Naive thymus-derived CD4-positive, alpha-beta T cell (primary cell): ENCODE data around the gene SLC1A1. TPM values are rescaled to one million over a fixed set of nuclear protein-coding genes. Genes with fewer than 3 reads are reported as not detected.

Source experiments
- ATAC-seq: fragments of 150-1000 bp; cut with Tn5 transposase; 2 replicates; pipeline ENCODE4 v1.10.0; 2021; ENCODE audit warnings: mild to moderate bottlenecking, moderate library complexity
- CTCF ChIA-PET: fragments of 350-600 bp; sonication (Branson Sonifier 250); formaldehyde crosslinking; loops from one replicate; lab custom pipeline; 2021; ENCODE audit warnings: antibody characterized with exemption; lab: Charles Lee
- POLR2A ChIA-PET: fragments of 350-600 bp; sonication (Branson Sonifier 250); formaldehyde crosslinking; loops from one replicate; lab custom pipeline; 2021; ENCODE audit warnings: antibody characterized with exemption, inconsistent platforms; lab: Charles Lee
- DNase-seq, 9 donors: peaks; one replicate each; pipeline versions ENCODE4 v3.0.0 to v3.0.0-alpha.2; 2020 to 2022; ENCODE audit warnings: mixed read lengths in 1 of 9
- H3K27ac ChIP-seq: one replicate; pipeline ENCODE4 v1.7.0; 2013; ENCODE audit warnings: mild to moderate bottlenecking, low read depth, low read length, moderate library complexity
- H3K27me3 ChIP-seq, 2 donors: one replicate each; pipeline ENCODE4 v1.7.0; 2013; ENCODE audit warnings: low read length in 2 of 2, mild to moderate bottlenecking in 2 of 2, moderate library complexity in 2 of 2; ENCODE audit not compliant: control insufficient read depth in 2 of 2, insufficient read depth in 2 of 2
- H3K36me3 ChIP-seq, 3 experiments: 1 replicate in 2 of 3; 2 replicates in 1 of 3; pipeline ENCODE4 v1.7.0; 2013; ENCODE audit warnings: low read length in 3 of 3, mild to moderate bottlenecking in 3 of 3, moderate library complexity in 1 of 3; ENCODE audit not compliant: insufficient read depth in 3 of 3, control insufficient read depth in 2 of 3
- H3K4me1 ChIP-seq, 2 donors: one replicate each; pipeline ENCODE4 v1.7.0; 2013; ENCODE audit warnings: low read length in 2 of 2, mild to moderate bottlenecking in 2 of 2, moderate library complexity in 1 of 2; ENCODE audit not compliant: control insufficient read depth in 2 of 2, insufficient read depth in 2 of 2
- H3K4me3 ChIP-seq: 2 replicates; pipeline ENCODE4 v1.7.0; 2013; ENCODE audit warnings: mild to moderate bottlenecking, low read length
- H3K9me3 ChIP-seq, 3 experiments: 1 replicate in 2 of 3; 2 replicates in 1 of 3; pipeline ENCODE4 v1.7.0; 2013; ENCODE audit warnings: low read length in 3 of 3; ENCODE audit not compliant: control insufficient read depth in 2 of 3
- H3K27ac Mint-ChIP-seq, 9 donors: one replicate each; pipeline ENCODE4 v1.8.0; 2020 to 2022; ENCODE audit warnings: mixed read lengths in 9 of 9, mild to moderate bottlenecking in 8 of 9, moderate library complexity in 5 of 9, inconsistent platforms in 2 of 9
- H3K27me3 Mint-ChIP-seq, 5 donors: one replicate each; pipeline ENCODE4 v1.8.0; 2021 to 2022; ENCODE audit warnings: mixed read lengths in 5 of 5, mild to moderate bottlenecking in 1 of 5
- H3K36me3 Mint-ChIP-seq, 5 donors: one replicate each; pipeline ENCODE4 v1.8.0; 2020 to 2022; ENCODE audit warnings: mixed read lengths in 5 of 5, mild to moderate bottlenecking in 3 of 5, inconsistent platforms in 1 of 5
- H3K4me1 Mint-ChIP-seq, 7 donors: one replicate each; pipeline ENCODE4 v1.8.0; 2020 to 2022; ENCODE audit warnings: mixed read lengths in 7 of 7, mild to moderate bottlenecking in 3 of 7, inconsistent platforms in 1 of 7
- H3K4me3 Mint-ChIP-seq, 10 donors: one replicate each; pipeline ENCODE4 v1.8.0; 2020 to 2022; ENCODE audit warnings: mild to moderate bottlenecking in 10 of 10, mixed read lengths in 10 of 10, moderate library complexity in 6 of 10, inconsistent platforms in 2 of 10
- H3K9me3 Mint-ChIP-seq, 11 donors: one replicate each; pipeline ENCODE4 v1.8.0; 2020 to 2022; ENCODE audit warnings: mixed read lengths in 11 of 11, mild to moderate bottlenecking in 4 of 11, inconsistent platforms in 1 of 11, moderate library complexity in 1 of 11
- intact Hi-C, 2 donors: fragments of 100-400 bp; cut with micrococcal nuclease; formaldehyde crosslinking; loops; one replicate each; pipeline ENCODE4 v1.15.1; 2023
- polyA plus RNA-seq, 2 donors: library from polyadenylated mRNA; unstranded; fragments of 300-500 nt; fragmentation: Illumina TruSeq; gene quantifications; one replicate each; pipeline ENCODE4 v1.2.3, GENCODE V29; 2021
- total RNA-seq, 6 experiments: library from RNA in 5 of 6; stranded (reverse) in 5 of 6; gene quantifications; 1 replicate in 5 of 6; 2 replicates in 1 of 6; pipeline ENCODE4 v1.2.3 and lab custom pipeline; 2021 to 2026

The SLC1A1 gene
- total and polyA plus RNA-seq, 7 experiments from 2014 or later: 0.12 TPM; not detected in 6

DNA sequence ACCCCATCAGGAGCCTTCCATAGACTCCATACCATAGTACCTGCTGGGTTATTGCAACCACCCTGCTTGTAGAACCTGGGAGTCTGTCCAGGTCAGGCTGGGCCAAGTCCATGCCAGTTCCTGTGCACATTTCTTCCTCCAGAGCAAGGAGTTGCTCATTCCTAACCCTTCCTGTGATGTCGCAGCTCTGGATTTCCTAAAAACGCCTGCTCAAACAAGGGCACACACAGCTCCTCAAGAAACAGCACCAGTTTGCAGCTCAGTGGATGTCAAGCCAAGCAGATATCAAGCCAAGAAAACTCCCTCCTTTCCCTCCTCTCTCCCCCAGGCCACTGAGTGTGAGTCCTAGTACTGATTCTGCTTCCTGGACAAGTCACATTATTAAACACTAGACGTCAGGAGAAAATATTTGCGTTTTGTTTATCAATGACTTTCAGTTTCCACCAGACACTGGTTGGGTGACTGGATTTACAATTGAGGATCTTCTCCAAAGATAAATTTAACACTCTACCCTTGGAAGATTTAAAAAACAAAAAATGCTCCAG, 59.6 kb downstream of the SLC1A1 start:
- intact Hi-C loops: loop anchor here in 1 of 2 donors (2.0 to 5.0 kb wide), 2 partner anchors 47 to 58 kb away; partner anchors contain the start of gene SLC1A1
- H3K27ac ChIP-seq: no peak overlapping the region
- DNase-seq (no peak), ATAC-seq (no peak)
- Mint-ChIP-seq H3K27ac (peak overlapping the region in 6 of 9 donors; percentile 8 to 83 (median 65)), H3K4me3 (peak overlapping the region in 1 of 10 donors; percentile 16), H3K9me3 (peaks cover 0 to 3% (median 0%) of the 10 kb centered on the region in 11 donors), H3K4me1 (peaks cover 23 to 93% (median 74%) of the 10 kb centered on the region in 7 donors), H3K27me3 (no peaks in the 10 kb centered on the region), H3K36me3 (no peaks in the 10 kb centered on the region)
- no peaks in the 10 kb centered on the region for H3K27me3 ChIP-seq
- peaks cover 0 to 41% of the 10 kb centered on the region in 2 donors for H3K4me1 ChIP-seq
- CTCF ChIA-PET: no interaction called here
- no peaks in the 10 kb centered on the region for H3K36me3 ChIP-seq
- no peak overlapping the region for H3K4me3 ChIP-seq
- POLR2A ChIA-PET: interaction anchor here (0.8 to 1.9 kb wide), 3 partner anchors 9 to 51 kb away, joined by 3 to 9 read pairs (median 4); no protein-coding TSS in a partner anchor
- no peaks in the 10 kb centered on the region for H3K9me3 ChIP-seq

DNA sequence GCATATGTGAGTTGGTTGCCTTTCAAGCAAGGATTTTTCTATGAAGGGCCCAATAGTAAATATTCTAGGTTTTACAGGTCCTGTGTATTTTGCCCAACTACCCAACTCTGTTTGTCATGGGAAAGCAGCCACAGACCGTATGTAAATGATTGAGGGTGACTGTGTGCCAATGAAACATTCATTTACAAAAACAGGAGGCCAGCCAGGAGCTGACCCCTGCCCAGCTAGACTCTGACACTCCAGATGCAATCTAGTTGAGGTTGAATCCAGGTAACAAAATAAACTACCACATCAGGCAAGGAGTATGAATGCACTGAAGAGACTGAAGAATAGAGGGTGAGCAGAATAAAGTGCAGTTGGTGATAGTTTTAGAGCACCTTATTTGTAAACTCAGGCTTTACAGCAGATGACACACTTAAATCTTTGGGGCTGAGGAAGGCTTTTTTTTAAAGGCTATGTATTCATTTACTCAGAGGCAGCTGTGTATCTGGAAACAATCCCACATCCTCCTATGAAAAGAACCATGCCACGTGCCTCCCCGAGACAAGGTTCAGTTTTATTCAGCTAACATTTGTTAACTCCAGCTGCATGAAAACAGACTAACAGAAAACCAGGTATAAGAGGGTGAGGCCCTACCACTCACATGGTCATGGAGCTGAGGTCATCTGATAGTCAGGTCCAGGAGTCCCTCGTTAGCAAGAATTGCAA, 60.7 kb downstream of the SLC1A1 start:
- DNase-seq: peak in 7 of 9 donors; percentile 16 to 77 (median 64)
- no peaks in the 10 kb centered on the region for H3K36me3 ChIP-seq
- peaks cover 0 to 50% of the 10 kb centered on the region in 2 donors for H3K4me1 ChIP-seq
- Mint-ChIP-seq H3K4me1 (peaks cover 23 to 93% (median 79%) of the 10 kb centered on the region in 7 donors), H3K9me3 (no peaks in the 10 kb centered on the region), H3K27me3 (no peaks in the 10 kb centered on the region), H3K27ac (peak overlapping the region; percentile 1 to 90 (median 73)), H3K4me3 (peak overlapping the region in 5 of 10 donors; percentile 4 to 56 (median 40)), H3K36me3 (no peaks in the 10 kb centered on the region)
- ChIA-PET POLR2A (interaction anchor here (1.0 to 1.9 kb wide), 6 partner anchors 8 to 190 kb away, joined by 3 to 9 read pairs (median 4); partner anchors contain the start of gene AK3), CTCF (interaction anchor here (0.9 kb wide), 1 partner anchor 111 kb away, joined by 3 read pairs; the partner anchor contains the start of gene PLPP6)
- H3K9me3 ChIP-seq: no peaks in the 10 kb centered on the region
- ATAC-seq: peak; percentile 67
- no peak overlapping the region for H3K27ac ChIP-seq
- intact Hi-C loops: loop anchor here in 1 of 2 donors (1.0 to 5.0 kb wide), 4 partner anchors 9 to 59 kb away; partner anchors contain the start of gene SLC1A1
- no peak overlapping the region for H3K4me3 ChIP-seq
- no peaks in the 10 kb centered on the region for H3K27me3 ChIP-seq

DNA sequence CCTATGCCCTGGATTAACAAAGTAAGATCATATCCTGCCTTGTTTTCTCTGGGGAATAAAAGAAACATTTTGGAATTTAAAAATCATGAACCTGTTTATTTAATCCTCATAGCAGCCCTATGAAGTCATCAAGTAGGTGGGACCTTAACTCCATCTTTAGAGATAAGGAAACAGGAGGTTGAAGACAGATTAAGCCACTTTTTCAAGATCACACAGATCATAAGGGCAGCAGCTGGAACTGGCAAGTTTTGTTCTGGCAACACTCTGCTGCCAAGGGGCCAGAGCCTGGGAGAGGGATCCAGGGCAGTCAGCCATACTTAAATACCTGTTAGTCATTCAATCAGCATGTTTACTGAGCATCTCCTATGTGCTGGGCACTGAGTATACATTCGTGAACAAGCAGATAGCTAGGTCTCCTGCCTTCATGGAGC, 63.7 kb downstream of the SLC1A1 start:
- POLR2A ChIA-PET: interaction anchor here (1.4 to 1.7 kb wide), 3 partner anchors 20 to 111 kb away, joined by 4 to 6 read pairs (median 4); no protein-coding TSS in a partner anchor
- CTCF ChIA-PET: no interaction called here
- H3K4me1 Mint-ChIP-seq: peaks cover 15 to 75% (median 55%) of the 10 kb centered on the region in 7 donors

DNA sequence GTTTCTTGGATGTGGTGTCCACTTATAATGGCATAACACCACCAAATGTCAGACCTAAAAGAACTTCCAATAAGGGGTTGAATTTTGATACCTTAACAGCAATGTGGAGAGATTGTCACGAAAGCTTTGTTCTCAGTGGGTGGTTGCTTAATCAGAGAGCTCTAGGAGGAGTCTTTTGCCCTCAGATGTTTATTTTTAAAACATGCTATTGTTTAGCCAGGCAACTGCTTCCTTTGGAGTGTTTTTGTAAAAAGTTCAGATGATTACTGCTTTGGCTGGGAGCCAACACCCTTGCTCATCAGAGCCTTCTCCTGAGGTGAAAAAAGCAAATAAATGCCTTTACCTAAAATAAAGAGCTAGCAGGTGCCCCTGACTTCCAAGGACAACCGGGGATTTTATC, 65.0 kb downstream of the SLC1A1 start:
- Histone ChIP-seq H3K4me1 (peaks cover 0 to 33% of the 10 kb centered on the region in 2 donors), H3K36me3 (no peaks in the 10 kb centered on the region), H3K27ac (no peak overlapping the region), H3K9me3 (no peaks in the 10 kb centered on the region), H3K4me3 (no peak overlapping the region), H3K27me3 (no peaks in the 10 kb centered on the region)
- H3K4me3 Mint-ChIP-seq: peak overlapping the region in 4 of 10 donors; percentile 0 to 53 (median 11)
- DNase-seq (peak in 7 of 9 donors; percentile 45 to 87 (median 68)), ATAC-seq (peak; percentile 76)
- peaks cover 15 to 63% (median 44%) of the 10 kb centered on the region in 7 donors for H3K4me1 Mint-ChIP-seq
- H3K27ac Mint-ChIP-seq: peak overlapping the region in 7 of 9 donors; percentile 0 to 94 (median 43)
- no peaks in the 10 kb centered on the region for H3K36me3 Mint-ChIP-seq
- no peaks in the 10 kb centered on the region for H3K27me3 Mint-ChIP-seq
- peaks cover 0 to 1% (median 0%) of the 10 kb centered on the region in 11 donors for H3K9me3 Mint-ChIP-seq
- intact Hi-C loops: no loop called here
- ChIA-PET CTCF (interaction anchor here (0.8 kb wide), 1 partner anchor 40 kb away, joined by 3 read pairs; no protein-coding TSS in a partner anchor), POLR2A (interaction anchor here (1.3 to 1.7 kb wide), 4 partner anchors 18 to 124 kb away, joined by 3 to 6 read pairs (median 4); partner anchors contain the start of gene CDC37L1)

More for the DNA sequence above, 63.7 kb downstream of the SLC1A1 start:
- DNase-seq: no peak
- Histone ChIP-seq H3K4me3 (no peak overlapping the region), H3K9me3 (no peaks in the 10 kb centered on the region), H3K4me1 (peaks cover 0 to 33% of the 10 kb centered on the region in 2 donors), H3K27me3 (no peaks in the 10 kb centered on the region), H3K27ac (no peak overlapping the region), H3K36me3 (no peaks in the 10 kb centered on the region)
- ATAC-seq: no peak
- Mint-ChIP-seq H3K36me3 (no peaks in the 10 kb centered on the region), H3K4me3 (peak overlapping the region in 5 of 10 donors; percentile 29 to 53 (median 39)), H3K27me3 (no peaks in the 10 kb centered on the region), H3K27ac (peak overlapping the region in 5 of 9 donors; percentile 16 to 94 (median 63)), H3K9me3 (no peaks in the 10 kb centered on the region)
- intact Hi-C loops: loop anchor here in 1 of 2 donors (5.0 kb wide), 1 partner anchor 62 kb away; the partner anchor contains the start of gene SLC1A1

DNA sequence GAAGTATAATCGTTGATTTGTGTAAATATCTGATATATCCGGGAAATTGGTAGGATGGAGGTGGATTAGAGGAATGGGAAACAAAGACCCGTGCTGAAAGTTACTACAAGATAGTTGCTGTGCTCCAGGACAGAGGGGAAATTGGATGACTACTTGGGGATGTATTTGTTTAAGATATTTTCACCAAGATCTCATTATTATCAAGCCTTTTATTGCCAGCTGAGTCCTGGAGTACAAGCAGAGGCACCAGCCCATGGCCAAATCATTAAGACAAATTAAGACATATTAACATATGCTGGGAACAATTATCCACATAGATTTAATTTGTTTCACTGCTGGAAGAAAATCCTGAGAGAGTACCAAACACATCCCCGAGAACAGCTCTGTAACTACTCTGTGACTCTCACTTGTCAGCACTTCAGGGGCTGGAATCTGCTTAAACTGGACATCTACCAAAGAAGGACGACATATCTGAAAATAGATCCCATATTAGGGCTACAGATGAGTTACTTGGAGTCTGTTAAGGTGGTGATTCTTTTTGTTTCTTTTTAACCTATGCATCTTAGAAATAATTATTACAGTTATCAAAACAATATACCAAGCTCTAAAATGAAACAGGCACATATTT, 68.2 kb downstream of the SLC1A1 start:
- ChIA-PET CTCF (interaction anchor here (0.5 to 0.7 kb wide), 2 partner anchors 14 to 42 kb away, joined by 3 read pairs; no protein-coding TSS in a partner anchor), POLR2A (interaction anchor here (0.8 kb wide), 1 partner anchor 14 kb away, joined by 3 read pairs; no protein-coding TSS in a partner anchor)
- Mint-ChIP-seq H3K27me3 (no peaks in the 10 kb centered on the region), H3K4me1 (peaks cover 5 to 42% (median 29%) of the 10 kb centered on the region in 7 donors), H3K36me3 (no peaks in the 10 kb centered on the region), H3K27ac (no peak overlapping the region), H3K9me3 (peaks cover 0 to 1% (median 0%) of the 10 kb centered on the region in 11 donors), H3K4me3 (no peak overlapping the region)
- no peaks in the 10 kb centered on the region for H3K9me3 ChIP-seq
- no peaks in the 10 kb centered on the region for H3K36me3 ChIP-seq
- H3K4me1 ChIP-seq: peaks cover 4 to 23% of the 10 kb centered on the region in 2 donors
- H3K4me3 ChIP-seq: no peak overlapping the region
- DNase-seq: no peak
- intact Hi-C loops: no loop called here
- no peak overlapping the region for H3K27ac ChIP-seq
- ATAC-seq: no peak
- no peaks in the 10 kb centered on the region for H3K27me3 ChIP-seq
